IMR-90 (cell line): Measurements from ENCODE around the gene NRCAM. TPM values are rescaled to one million over a fixed set of nuclear protein-coding genes. Genes with fewer than 3 reads are reported as not detected.

ENCODE experiments used
- ATAC-seq: fragments of 200-7000 bp; cut with Tn5 transposase; 2 replicates; pipeline ENCODE4 v1.9.1; 2020; ENCODE audit warnings: low read depth, mild to moderate bottlenecking, moderate library complexity
- BruUV-seq: library from RNA; stranded (reverse); fragments of 400-500 nt; replicated peaks from 2 replicates; lab custom pipeline; 2021; lab: Mats Ljungman, UMichigan
- CTCF ChIA-PET: fragments of 300-600 bp; formaldehyde crosslinking; extraction: SDS; loops from one replicate; lab custom pipeline; 2021; ENCODE audit warnings: antibody characterized with exemption; lab: Yijun Ruan, JAX
- POLR2A ChIA-PET: fragments of 300-600 bp; sonication (Branson Sonifier 250); formaldehyde crosslinking; loops from one replicate; lab custom pipeline; 2022; ENCODE audit warnings: antibody characterized with exemption; ENCODE audit not compliant: unreplicated experiment; lab: Charles Lee
- DNase-seq: peaks from one replicate; pipeline ENCODE4 v3.0.0; 2013
- H2AFZ ChIP-seq: replicated peaks from 2 replicates; pipeline ENCODE3; 2013; ENCODE audit warnings: low read length, mild to moderate bottlenecking; ENCODE audit not compliant: poor library complexity
- H2AK5ac ChIP-seq: 2 replicates; pipeline ENCODE4 v1.6.1; 2013; ENCODE audit warnings: low read depth, low read length, inconsistent platforms
- H2AK9ac ChIP-seq: replicated peaks from 2 replicates; pipeline ENCODE3; 2013; ENCODE audit warnings: mild to moderate bottlenecking, low read depth, low read length, moderate library complexity; ENCODE audit not compliant: poor library complexity
- H2BK120ac ChIP-seq: 2 replicates; pipeline ENCODE4 v1.6.1; 2013; ENCODE audit warnings: low read depth, low read length, inconsistent platforms
- H2BK15ac ChIP-seq: 3 replicates; pipeline ENCODE4 v1.6.1; 2013; ENCODE audit warnings: low read depth, low read length, inconsistent platforms
- H2BK20ac ChIP-seq: 2 replicates; pipeline ENCODE4 v1.6.1; 2013; ENCODE audit warnings: low read depth, mild to moderate bottlenecking, inconsistent platforms, low read length, moderate library complexity
- H2BK5ac ChIP-seq: 2 replicates; pipeline ENCODE4 v1.6.1; 2013; ENCODE audit warnings: mild to moderate bottlenecking, low read depth, low read length, inconsistent platforms; ENCODE audit not compliant: poor library complexity, severe bottlenecking
- H3K14ac ChIP-seq: replicated peaks from 2 replicates; pipeline ENCODE4 v1.6.1; 2013; ENCODE audit warnings: low read depth, low read length, inconsistent platforms
- H3K18ac ChIP-seq: 2 replicates; pipeline ENCODE4 v1.6.1; 2013; ENCODE audit warnings: low read depth, low read length, control low read depth
- H3K23ac ChIP-seq: 2 replicates; pipeline ENCODE4 v1.6.1; 2013; ENCODE audit warnings: low read depth, low read length, inconsistent platforms
- H3K27ac ChIP-seq: 2 replicates; pipeline ENCODE4 v1.5.1; 2013; ENCODE audit warnings: mild to moderate bottlenecking, control low read depth, low read length; ENCODE audit not compliant: insufficient read depth
- H3K27me3 ChIP-seq: 2 replicates; pipeline ENCODE4 v1.6.1; 2013; ENCODE audit warnings: low read length; ENCODE audit not compliant: control insufficient read depth, insufficient read depth
- H3K36me3 ChIP-seq: 2 replicates; pipeline ENCODE4 v1.6.1; 2013; ENCODE audit warnings: low read length, mixed read lengths; ENCODE audit not compliant: control insufficient read depth, insufficient read depth
- H3K4ac ChIP-seq: 2 replicates; pipeline ENCODE4 v1.6.1; 2013; ENCODE audit warnings: low read depth, low read length, inconsistent platforms
- H3K4me1 ChIP-seq: 2 replicates; pipeline ENCODE4 v1.6.1; 2013; ENCODE audit warnings: low read length, mixed read lengths; ENCODE audit not compliant: control insufficient read depth, insufficient read depth
- H3K4me2 ChIP-seq: 2 replicates; pipeline ENCODE4 v1.6.1; 2013; ENCODE audit warnings: low read depth, mild to moderate bottlenecking, control low read depth, low read length, moderate library complexity
- H3K4me3 ChIP-seq: 2 replicates; pipeline ENCODE4 v1.5.1; 2013; ENCODE audit warnings: low read depth, mild to moderate bottlenecking, control low read depth, low read length, moderate library complexity; ENCODE audit not compliant: insufficient read depth
- H3K56ac ChIP-seq: 2 replicates; pipeline ENCODE4 v1.6.1; 2013; ENCODE audit warnings: low read length, inconsistent platforms; ENCODE audit not compliant: insufficient read depth; ENCODE audit errors: extremely low read depth
- H3K79me1 ChIP-seq, 2 experiments: 2 replicates each; pipeline ENCODE4 v1.6.1; 2013; ENCODE audit warnings: low read length in 2 of 2, inconsistent platforms in 1 of 2, low read depth in 1 of 2
- H3K9ac ChIP-seq: 2 replicates; pipeline ENCODE4 v1.6.1; 2013; ENCODE audit warnings: low read depth, low read length, control low read depth
- H3K9me1 ChIP-seq: 2 replicates; pipeline ENCODE4 v1.6.1; 2013; ENCODE audit warnings: low read length, inconsistent platforms; ENCODE audit not compliant: insufficient read depth
- H3K9me3 ChIP-seq: 2 replicates; pipeline ENCODE4 v1.6.1; 2013; ENCODE audit warnings: low read length; ENCODE audit not compliant: control insufficient read depth, insufficient read depth
- H4K20me1 ChIP-seq: 2 replicates; pipeline ENCODE4 v1.6.1; 2013; ENCODE audit warnings: low read length, inconsistent platforms; ENCODE audit not compliant: insufficient read depth
- H4K5ac ChIP-seq: 2 replicates; pipeline ENCODE4 v1.6.1; 2013; ENCODE audit warnings: mild to moderate bottlenecking, low read depth, low read length, control low read depth
- H4K8ac ChIP-seq, 2 experiments: 2 replicates each; pipeline ENCODE4 v1.6.1; 2013; ENCODE audit warnings: low read depth in 2 of 2, low read length in 2 of 2, control low read depth in 1 of 2, inconsistent platforms in 1 of 2
- H4K91ac ChIP-seq: 2 replicates; pipeline ENCODE4 v1.6.1; 2013; ENCODE audit warnings: low read depth, low read length, inconsistent platforms; ENCODE audit not compliant: insufficient read depth
- BHLHE40 ChIP-seq: fragments of 150-350 bp; IDR thresholded peaks from 2 replicates; pipeline ENCODE4 v1.6.1; 2016; ENCODE audit warnings: mild to moderate bottlenecking, low read depth, low read length
- CHD1 ChIP-seq: IDR thresholded peaks from 2 replicates; pipeline ENCODE4 v1.6.1; 2012; ENCODE audit warnings: low read depth, low read length, improper control_type of control experiment
- MAFK ChIP-seq: IDR thresholded peaks from 2 replicates; pipeline ENCODE4 v1.6.1; 2012; ENCODE audit warnings: low read depth, low read length, improper control_type of control experiment
- MXI1 ChIP-seq: IDR thresholded peaks from 2 replicates; pipeline ENCODE4 v1.6.1; 2012; ENCODE audit warnings: low read depth, mild to moderate bottlenecking, low read length, moderate library complexity, borderline replicate concordance
- NFE2L2 ChIP-seq: fragments of 150-350 bp; IDR thresholded peaks from 2 replicates; pipeline ENCODE4 v1.6.1; 2016; ENCODE audit warnings: low read depth, mild to moderate bottlenecking, low read length
- RAD21 ChIP-seq: IDR thresholded peaks from 2 replicates; pipeline ENCODE4 v1.6.1; 2012; ENCODE audit warnings: low read length, improper control_type of control experiment
- RCOR1 ChIP-seq: IDR thresholded peaks from 2 replicates; pipeline ENCODE4 v1.6.1; 2012; ENCODE audit warnings: mild to moderate bottlenecking, low read length, improper control_type of control experiment; ENCODE audit not compliant: insufficient replicate concordance
- RFX5 ChIP-seq: IDR thresholded peaks from 2 replicates; pipeline ENCODE4 v1.8.0; 2012; ENCODE audit warnings: low read depth, mild to moderate bottlenecking, low read length, moderate library complexity
- SMC3 ChIP-seq: fragments of 150-350 bp; IDR thresholded peaks from 2 replicates; pipeline ENCODE4 v1.6.1; 2016; ENCODE audit warnings: low read depth, mild to moderate bottlenecking, antibody characterized with exemption, low read length, moderate library complexity
- WGBS, 2 experiments: methylation state at CpG; one replicate each; pipeline versions ENCODE4 v1.1.5 to v1.1.7; 2013; ENCODE audit warnings: missing lambda C conversion rate in 2 of 2; ENCODE audit not compliant: insufficient read length in 1 of 2; ENCODE audit errors: extremely low coverage in 2 of 2; 5-methylcytosine and 5-hydroxymethylcytosine counted together
- dilution Hi-C: fragments of 300-500 bp; cut with HindIII; formaldehyde crosslinking; loops from one replicate; pipeline ENCODE4 v1.14.3; 2018; ENCODE audit warnings: low sequenced_read_pairs; ENCODE audit not compliant: unreplicated experiment
- in situ Hi-C: fragments of 300-500 bp; cut with MboI; formaldehyde crosslinking; loops from 3 replicates; pipeline ENCODE4 v1.14.3; 2019; ENCODE audit warnings: low sequenced_read_pairs, inconsistent platforms, mixed read lengths
- intact Hi-C: fragments of 100-400 bp; cut with micrococcal nuclease; formaldehyde crosslinking; loops from 2 replicates; pipeline ENCODE4 v1.10.0; 2022
- polyA plus RNA-seq, 3 experiments: library from polyadenylated mRNA; depleted of rRNA; stranded (reverse); fragments of >200 nt; gene quantifications; 2 replicates each; pipeline ENCODE4 v1.2.3, GENCODE V29; 2012; ENCODE audit warnings: low replicate concordance in 1 of 3
- total RNA-seq: library from RNA; depleted of rRNA; stranded (reverse); fragments of >200 nt; gene quantifications from 2 replicates; pipeline ENCODE4 v1.2.3, GENCODE V29; 2012
- TF ChIP-seq, protein P1 (sequence below): fragments of 150-350 bp; IDR thresholded peaks from 2 replicates; pipeline ENCODE4 v1.6.1; 2017; ENCODE audit warnings: mild to moderate bottlenecking, antibody characterized with exemption, low read length, low read depth

NRCAM gene
- total and polyA plus RNA-seq, 2 of the 4 experiments (the other 2 are of a cell fraction): 0.46 to 1.1 TPM

DNA sequence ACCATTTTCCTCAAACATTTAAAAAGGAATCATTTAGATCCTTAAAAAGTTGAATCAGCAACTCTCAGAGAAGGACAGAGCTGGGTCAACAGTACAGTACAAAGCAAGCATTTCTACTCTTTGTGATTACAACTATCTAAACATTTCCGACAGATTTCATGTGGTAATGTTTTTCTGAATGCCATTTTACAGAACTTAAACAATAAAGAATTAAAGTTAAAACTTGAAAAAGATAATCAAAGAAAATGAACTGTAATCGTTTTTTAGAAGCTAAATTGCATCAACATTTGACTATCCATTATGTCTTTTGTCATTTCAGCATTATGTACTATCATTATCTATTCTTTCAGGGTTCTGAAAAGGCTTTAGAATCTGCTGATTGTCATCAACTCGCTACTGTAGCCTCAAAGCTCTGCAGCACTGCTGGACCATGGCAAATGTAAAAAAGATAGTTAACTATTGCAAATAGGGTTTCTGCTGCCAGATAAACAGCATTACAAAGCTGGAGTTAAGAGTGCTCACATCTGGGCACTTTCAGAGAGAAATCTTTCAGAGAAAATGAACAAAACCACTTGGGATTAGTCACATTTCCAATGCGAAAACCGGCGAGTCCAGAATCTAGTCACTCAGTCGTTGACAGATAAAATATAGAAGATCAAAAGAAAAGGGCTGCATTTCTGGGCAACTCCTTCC, 165.6 kb downstream of the NRCAM start:
- H3K4me1 ChIP-seq: no peaks in the 10 kb centered on the region
- no peak overlapping the region for H2BK120ac ChIP-seq
- H4K5ac ChIP-seq: no peak overlapping the region
- no peak overlapping the region for H2BK5ac ChIP-seq
- H3K23ac ChIP-seq: no peak overlapping the region
- H4K20me1 ChIP-seq: no peaks in the 10 kb centered on the region
- WGBS, 2 experiments: no CpG with 5 or more reads among the region's 7 CpGs
- no peak overlapping the region for H2AK5ac ChIP-seq
- no peak overlapping the region for H3K56ac ChIP-seq
- DNase-seq (no peak), ATAC-seq (no peak)
- H2AK9ac ChIP-seq: no peak overlapping the region
- H3K4me2 ChIP-seq: no peak overlapping the region
- H4K91ac ChIP-seq: no peak overlapping the region
- TF ChIP-seq NFE2L2 (no peak), BHLHE40 (no peak), MXI1 (no peak), RAD21 (no peak), RCOR1 (no peak), RFX5 (no peak), SMC3 (no peak), CHD1 (no peak), MAFK (no peak)
- TF ChIP-seq, protein P1, sequence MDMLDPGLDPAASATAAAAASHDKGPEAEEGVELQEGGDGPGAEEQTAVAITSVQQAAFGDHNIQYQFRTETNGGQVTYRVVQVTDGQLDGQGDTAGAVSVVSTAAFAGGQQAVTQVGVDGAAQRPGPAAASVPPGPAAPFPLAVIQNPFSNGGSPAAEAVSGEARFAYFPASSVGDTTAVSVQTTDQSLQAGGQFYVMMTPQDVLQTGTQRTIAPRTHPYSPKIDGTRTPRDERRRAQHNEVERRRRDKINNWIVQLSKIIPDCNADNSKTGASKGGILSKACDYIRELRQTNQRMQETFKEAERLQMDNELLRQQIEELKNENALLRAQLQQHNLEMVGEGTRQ: no peak
- no peak overlapping the region for H3K9ac ChIP-seq
- H2AFZ ChIP-seq: no peak overlapping the region
- H4K8ac ChIP-seq: no peak overlapping the region
- peaks cover 2% of the 10 kb centered on the region; the same call in 1 of the 2 replicates for H3K27me3 ChIP-seq
- H3K14ac ChIP-seq: no peak overlapping the region
- dilution Hi-C loops: no loop called here
- no TSS peak for BruUV-seq
- ChIA-PET POLR2A (no interaction called here), CTCF (interaction anchor here (0.6 kb wide), 1 partner anchor 109 kb away, joined by 3 read pairs; no protein-coding TSS in a partner anchor)
- intact Hi-C loops: no loop called here
- H2BK20ac ChIP-seq: no peak overlapping the region
- no peak overlapping the region for H3K4me3 ChIP-seq
- no peak overlapping the region for H3K18ac ChIP-seq
- no peaks in the 10 kb centered on the region for H3K79me1 ChIP-seq
- H3K36me3 ChIP-seq: no peaks in the 10 kb centered on the region
- no peak overlapping the region for H2BK15ac ChIP-seq
- H3K27ac ChIP-seq: no peak overlapping the region
- H3K9me3 ChIP-seq: no peaks in the 10 kb centered on the region
- H3K9me1 ChIP-seq: no peaks in the 10 kb centered on the region
- no peak overlapping the region for H3K4ac ChIP-seq
- in situ Hi-C loops: no loop called here
